GM21390 (cell line): ENCODE measurements around the gene RACK1.

Source experiments
- ATAC-seq: cut with Tn5 transposase; IDR thresholded peaks from one replicate; pipeline ENCODE4 v1.9.1; 2021; ENCODE audit not compliant: unreplicated experiment

The RACK1 gene

GRCh38 chr5:181234455-181235306 is 9.0 kb downstream of the RACK1 start:
- ATAC-seq = no peak

GRCh38 chr5:181233801-181234454 is 9.8 kb downstream of the RACK1 start:
- ATAC-seq = no peak

- ATAC-seq = no peak
Observed at GRCh38 chr5:181233088-181233800, 10.5 kb downstream of the RACK1 start.

- ATAC-seq = no peak
Observed at GRCh38 chr5:181232593-181232992, 11.1 kb downstream of the RACK1 start.

GRCh38 chr5:181231432-181231831 is 12.3 kb downstream of the RACK1 start:
- no peak for ATAC-seq

GRCh38 chr5:181230551-181230950 is 13.2 kb downstream of the RACK1 start:
- no peak for ATAC-seq

- ATAC-seq = no peak
Observed at GRCh38 chr5:181229996-181230395, 13.7 kb downstream of the RACK1 start.

- ATAC-seq = no peak
Observed at GRCh38 chr5:181224390-181225229, 19.1 kb downstream of the RACK1 start.

GRCh38 chr5:181223729-181224389 is 19.8 kb downstream of the RACK1 start:
- peak; percentile 1 for ATAC-seq

GRCh38 chr5:181223058-181223728 is 20.5 kb downstream of the RACK1 start, which contains the start of gene TRIM41:
Gene TRIM41 (plus strand): TSS chr5:181223281. CDS start chr5:181224000, 719 bp downstream.
- peak; percentile 63 for ATAC-seq

- ATAC-seq = no peak
Observed at GRCh38 chr5:181222630-181223057, 21.1 kb downstream of the RACK1 start.

- ATAC-seq = peak; percentile 30
Observed at GRCh38 chr5:181221792-181222629, 21.7 kb downstream of the RACK1 start.

- no peak for ATAC-seq
Observed at GRCh38 chr5:181221105-181221791, 22.5 kb downstream of the RACK1 start.

- no peak for ATAC-seq
Observed at GRCh38 chr5:181220178-181220515, 23.6 kb downstream of the RACK1 start.

- ATAC-seq = no peak
Observed at GRCh38 chr5:181219262-181220177, 24.2 kb downstream of the RACK1 start.

GRCh38 chr5:181218795-181219124 is 24.9 kb downstream of the RACK1 start:
- ATAC-seq = no peak

GRCh38 chr5:181217803-181218062 is 26.0 kb downstream of the RACK1 start:
- no peak for ATAC-seq
